PC-3 (cell line): ENCODE results near the gene CDKN1B. TPM values are rescaled to one million over a fixed set of nuclear protein-coding genes. Genes with fewer than 3 reads are reported as not detected.
"Not testable (repeated sequence)": the region's sequence is repeated elsewhere in the genome, so short reads cannot be mapped to it uniquely, and the experiment has no call there.

Experiments
- ATAC-seq: fragments of 200-7000 bp; cut with Tn5 transposase; 2 replicates; pipeline ENCODE4 v1.9.1; 2020; ENCODE audit warnings: mild to moderate bottlenecking, moderate library complexity
- BruUV-seq: library from RNA; stranded (reverse); fragments of 400-500 nt; replicated peaks from 2 replicates; lab custom pipeline; 2021; lab: Mats Ljungman, UMichigan
- CTCF ChIA-PET: fragments of 300-600 bp; sonication (Branson Sonifier 250); formaldehyde crosslinking; loops from one replicate; lab custom pipeline; 2022; ENCODE audit warnings: antibody characterized with exemption; lab: Charles Lee
- POLR2A ChIA-PET: fragments of 300-600 bp; sonication (Branson Sonifier 250); formaldehyde crosslinking; loops from one replicate; lab custom pipeline; 2022; ENCODE audit warnings: antibody characterized with exemption; ENCODE audit not compliant: unreplicated experiment; lab: Charles Lee
- DNase-seq: peaks from one replicate; pipeline ENCODE4 v3.0.0-alpha.2; 2015
- H2AFZ ChIP-seq: fragments of 300-600 bp; sonication (generic); 2 replicates; pipeline ENCODE4 v1.6.0; 2016; ENCODE audit warnings: antibody characterized with exemption, low read length
- H3F3A ChIP-seq: fragments of 300-600 bp; sonication (generic); one replicate; pipeline ENCODE4 v1.6.0; 2017; ENCODE audit warnings: antibody characterized with exemption, low read length, control low read depth, mild to moderate bottlenecking; ENCODE audit not compliant: unreplicated experiment
- H3K27ac ChIP-seq: fragments of 300-600 bp; sonication (generic); 2 replicates; pipeline ENCODE4 v1.5.1; 2016; ENCODE audit warnings: mild to moderate bottlenecking, low read length
- H3K27me3 ChIP-seq: fragments of 300-600 bp; sonication (generic); 2 replicates; pipeline ENCODE4 v1.6.1; 2016; ENCODE audit warnings: low read length, mixed read lengths
- H3K36me3 ChIP-seq: fragments of 300-600 bp; sonication (generic); 2 replicates; pipeline ENCODE4 v1.6.1; 2016; ENCODE audit warnings: low read depth, mixed run types, low read length, mixed read lengths
- H3K4me1 ChIP-seq: fragments of 300-600 bp; sonication (generic); 2 replicates; pipeline ENCODE4 v1.5.1; 2016; ENCODE audit warnings: low read length; ENCODE audit not compliant: insufficient read depth
- H3K4me2 ChIP-seq: fragments of 300-600 bp; sonication (generic); 2 replicates; pipeline ENCODE4 v1.6.0; 2016; ENCODE audit warnings: low read length
- H3K4me3 ChIP-seq: fragments of 300-600 bp; sonication (generic); 2 replicates; pipeline ENCODE4 v1.5.1; 2016; ENCODE audit warnings: mild to moderate bottlenecking, low read length, mixed read lengths
- H3K79me2 ChIP-seq: fragments of 300-600 bp; sonication (generic); 2 replicates; pipeline ENCODE4 v1.6.1; 2017; ENCODE audit warnings: low read length, mixed read lengths
- H3K9ac ChIP-seq: fragments of 300-600 bp; sonication (generic); 2 replicates; pipeline ENCODE4 v1.6.0; 2016; ENCODE audit warnings: mild to moderate bottlenecking, low read length
- H3K9me2 ChIP-seq: fragments of 300-600 bp; sonication (generic); replicated peaks from 2 replicates; pipeline ENCODE4 v1.6.1; 2016; ENCODE audit warnings: mixed run types, low read length, mixed read lengths
- H3K9me3 ChIP-seq: fragments of 300-600 bp; sonication (generic); 2 replicates; pipeline ENCODE4 v1.6.1; 2016; ENCODE audit warnings: low read length, mixed read lengths
- H4K20me1 ChIP-seq: fragments of 300-600 bp; sonication (generic); 2 replicates; pipeline ENCODE4 v1.6.1; 2016; ENCODE audit warnings: low read length, mixed read lengths
- CTCF ChIP-seq: fragments of 300-600 bp; sonication (generic); conservative IDR thresholded peaks from 2 replicates; pipeline ENCODE4 v1.5.1; 2017; ENCODE audit warnings: antibody characterized with exemption, low read depth, mild to moderate bottlenecking, low read length
- EZH2 ChIP-seq: fragments of 300-600 bp; sonication (generic); IDR thresholded peaks from one replicate; pipeline ENCODE4 v1.6.1; 2017; ENCODE audit warnings: antibody characterized with exemption, mild to moderate bottlenecking, low read length; ENCODE audit not compliant: unreplicated experiment
- EZH2phosphoT487 ChIP-seq: fragments of 300-600 bp; sonication (generic); IDR thresholded peaks from 2 replicates; pipeline ENCODE4 v1.6.1; 2018; ENCODE audit warnings: mild to moderate bottlenecking, antibody characterized with exemption, low read length, borderline replicate concordance
- intact Hi-C: fragments of 100-400 bp; cut with micrococcal nuclease; formaldehyde crosslinking; loops from 2 replicates; pipeline ENCODE4 v1.9.0; 2023
- total RNA-seq: library from RNA; depleted of rRNA; stranded (reverse); fragments of >200 nt; gene quantifications from 2 replicates; pipeline ENCODE4 v1.2.3, GENCODE V29; 2014

Gene CDKN1B
- total RNA-seq, 1 experiment from 2014 or later, result 29.2 TPM

- Histone ChIP-seq H3K4me3 (no peak overlapping the region), H3K9ac (no peak overlapping the region), H3K27ac (no peak overlapping the region), H3K9me2 (no peaks in the 10 kb centered on the region), H2AFZ (no peak overlapping the region), H3K4me1 (0 out of 2 replicates have a peak, but pooled peaks cover 7% of the 10 kb centered on the region), H3K27me3 (no peaks in the 10 kb centered on the region), H4K20me1 (no peaks in the 10 kb centered on the region), H3K79me2 (peaks cover 5% of the 10 kb centered on the region; the same call in 1 of the 2 replicates), H3K4me2 (no peak overlapping the region), H3F3A (no peaks in the 10 kb centered on the region), H3K9me3 (no peaks in the 10 kb centered on the region), H3K36me3 (no peaks in the 10 kb centered on the region)
- ATAC-seq, result no peak
- ChIA-PET CTCF (no interaction called here), POLR2A (interaction anchor here (0.5 kb wide), 1 partner anchor 18 kb away, joined by 3 read pairs; the partner anchor contains the start of gene CDKN1B)
- TF ChIP-seq EZH2 (no peak), EZH2phosphoT487 (no peak), CTCF (no peak)
- intact Hi-C loops, result no loop called here
- BruUV-seq, result no TSS peak
- DNase-seq, result no peak
Observed at GRCh38 chr12:12735301-12735700, 18.1 kb downstream of the CDKN1B start.

- no peaks in the 10 kb centered on the region for H3F3A ChIP-seq
- BruUV-seq, result no TSS peak
- H3K4me2 ChIP-seq, result peak overlapping the region; percentile 8; the same call in 1 of the 2 replicates
- no peak overlapping the region for H3K9ac ChIP-seq
- no peak overlapping the region for H3K27ac ChIP-seq
- ATAC-seq (peak; percentile 70), DNase-seq (peak; percentile 58)
- H2AFZ ChIP-seq, result peak overlapping the region; percentile 48; the same call in 1 of the 2 replicates
- no peak overlapping the region for H3K4me3 ChIP-seq
- POLR2A ChIA-PET, result interaction anchor here (0.6 to 1.4 kb wide), 6 partner anchors 10 to 264 kb away, joined by 3 to 7 read pairs (median 4); partner anchors contain the start of gene GPRC5A
- H3K36me3 ChIP-seq, result no peaks in the 10 kb centered on the region
- H3K79me2 ChIP-seq, result no peaks in the 10 kb centered on the region
- no peaks in the 10 kb centered on the region for H3K9me2 ChIP-seq
- TF ChIP-seq CTCF, result peak; percentile 65
- no peak for TF ChIP-seq EZH2
- no peaks in the 10 kb centered on the region for H3K27me3 ChIP-seq
- intact Hi-C loops, result no loop called here
- H3K9me3 ChIP-seq, result no peaks in the 10 kb centered on the region
- H4K20me1 ChIP-seq, result no peaks in the 10 kb centered on the region
- CTCF ChIA-PET, result interaction anchor here (0.5 to 1.6 kb wide), 16 partner anchors 11 to 1195 kb away, joined by 3 to 9 read pairs (median 4); no protein-coding TSS in a partner anchor
- H3K4me1 ChIP-seq, result peaks cover 7% of the 10 kb centered on the region; the same call in 1 of the 2 replicates
Observed at GRCh38 chr12:12736759-12737676, 19.9 kb downstream of the CDKN1B start.

GRCh38 chr12:12738152-12738551, 21.0 kb downstream of the CDKN1B start:
- H2AFZ ChIP-seq, H3K9me3 ChIP-seq, intact Hi-C loops, CTCF ChIA-PET, BruUV-seq, ATAC-seq, H3K27ac ChIP-seq, H3K9me2 ChIP-seq, H3F3A ChIP-seq, H3K9ac ChIP-seq, H3K4me1 ChIP-seq, H3K4me2 ChIP-seq, H3K4me3 ChIP-seq, H3K36me3 ChIP-seq, H3K79me2 ChIP-seq, H4K20me1 ChIP-seq, POLR2A ChIA-PET, H3K27me3 ChIP-seq, DNase-seq: not testable (repeated sequence)
